Endothelial cell of umbilical vein (primary cell): Measurements from ENCODE around the gene PLA2G5. TPM values are rescaled to one million over a fixed set of nuclear protein-coding genes. Genes with fewer than 3 reads are reported as not detected.

ENCODE experiments used
- BruUV-seq: library from RNA; stranded (reverse); fragments of 400-500 nt; replicated peaks from 2 replicates; lab custom pipeline; 2021; lab: Mats Ljungman, UMichigan
- CTCF ChIA-PET: fragments of 300-600, 350-600 bp; sonication (Branson Sonifier 250); formaldehyde crosslinking; loops from one replicate; lab custom pipeline; 2021; ENCODE audit warnings: antibody characterized with exemption, inconsistent platforms; lab: Charles Lee
- POLR2A ChIA-PET: fragments of 300-600, 350-600 bp; sonication (Branson Sonifier 250); formaldehyde crosslinking; loops from one replicate; lab custom pipeline; 2021; ENCODE audit warnings: antibody characterized with exemption, inconsistent platforms; lab: Charles Lee
- DNase-seq: peaks from one replicate; pipeline ENCODE4 v3.0.0-alpha.2; 2011; ENCODE audit warnings: low read depth, low spot score
- FAIRE-seq: peaks from 2 replicates; lab custom pipeline; 2011; peaks lifted over from hg19 to GRCh38; lab: Jason Lieb, UNC
- H2AFZ ChIP-seq: 2 replicates; pipeline ENCODE4 v1.6.0; 2012; ENCODE audit warnings: low read depth, low read length, control low read depth, inconsistent platforms
- H3K27ac ChIP-seq: 2 replicates; pipeline ENCODE4 v1.5.1; 2011; ENCODE audit warnings: low read depth, mild to moderate bottlenecking, control low read depth, low read length, moderate library complexity; ENCODE audit not compliant: insufficient read depth
- H3K27me3 ChIP-seq, 2 experiments: 2 replicates each; pipeline versions ENCODE4 v1.6.0 to v1.6.1; 2011; ENCODE audit warnings: low read length in 2 of 2, mixed read lengths in 1 of 2; ENCODE audit not compliant: control insufficient read depth in 2 of 2, insufficient read depth in 2 of 2
- H3K36me3 ChIP-seq, 2 experiments: 2 replicates in 1 of 2; 3 replicates in 1 of 2; pipeline ENCODE4 v1.5.1; 2011; ENCODE audit warnings: low read length in 2 of 2, mild to moderate bottlenecking in 1 of 2, moderate library complexity in 1 of 2; ENCODE audit not compliant: control insufficient read depth in 2 of 2, insufficient read depth in 2 of 2; ENCODE audit errors: extremely low read depth in 1 of 2
- H3K4me1 ChIP-seq: 3 replicates; pipeline ENCODE4 v1.5.1; 2011; ENCODE audit warnings: mild to moderate bottlenecking, low read length; ENCODE audit not compliant: control insufficient read depth, insufficient read depth; ENCODE audit errors: extremely low read depth
- H3K4me2 ChIP-seq: 2 replicates; pipeline ENCODE4 v1.6.1; 2011; ENCODE audit warnings: low read length, control low read depth, mixed read lengths; ENCODE audit not compliant: insufficient read depth
- H3K4me3 ChIP-seq, 3 experiments: fragments of 200-600 bp in 1 of 3; sonication (generic), shearing (Covaris generic) in 1 of 3; replicated peaks in 1 of 3; 2 replicates each; pipeline ENCODE4 v1.5.1; 2011 to 2016; ENCODE audit warnings: control low read depth in 3 of 3, low read length in 3 of 3, mild to moderate bottlenecking in 2 of 3, inconsistent platforms in 1 of 3, low read depth in 1 of 3, moderate library complexity in 1 of 3; ENCODE audit not compliant: insufficient read depth in 1 of 3
- H3K79me2 ChIP-seq: 2 replicates; pipeline ENCODE4 v1.6.0; 2012; ENCODE audit warnings: low read length, inconsistent platforms; ENCODE audit not compliant: control insufficient read depth, insufficient read depth
- H3K9ac ChIP-seq: replicated peaks from 2 replicates; pipeline ENCODE3; 2011; ENCODE audit warnings: low read length, control low read depth; ENCODE audit not compliant: insufficient read depth; ENCODE audit errors: extremely low read depth
- H3K9me1 ChIP-seq: replicated peaks from 3 replicates; pipeline ENCODE4 v1.6.0; 2011; ENCODE audit warnings: mild to moderate bottlenecking, low read length; ENCODE audit not compliant: control insufficient read depth, insufficient read depth; ENCODE audit errors: extremely low read depth
- H3K9me3 ChIP-seq: replicated peaks from 2 replicates; pipeline ENCODE4 v1.5.1; 2012; ENCODE audit warnings: low read length, inconsistent platforms; ENCODE audit not compliant: control insufficient read depth, insufficient read depth
- H4K20me1 ChIP-seq: replicated peaks from 2 replicates; pipeline ENCODE3; 2011; ENCODE audit warnings: mild to moderate bottlenecking, low read length; ENCODE audit not compliant: control insufficient read depth, insufficient read depth; ENCODE audit errors: extremely low read depth
- EZH2 ChIP-seq: IDR thresholded peaks from 2 replicates; pipeline ENCODE4 v1.6.1; 2012; ENCODE audit warnings: borderline replicate concordance, low read depth, mild to moderate bottlenecking, moderate library complexity, low read length, inconsistent platforms; ENCODE audit not compliant: severe bottlenecking
- FOS ChIP-seq: IDR thresholded peaks from 2 replicates; pipeline ENCODE4 v1.6.1; 2011; ENCODE audit warnings: mild to moderate bottlenecking, low read length, moderate library complexity, borderline replicate concordance; ENCODE audit not compliant: insufficient read depth
- GATA2 ChIP-seq: IDR thresholded peaks from 2 replicates; pipeline ENCODE4 v1.7.0; 2011; ENCODE audit warnings: low read depth, mild to moderate bottlenecking, moderate library complexity, mixed read lengths, low read length; ENCODE audit not compliant: insufficient read length, insufficient read depth
- JUN ChIP-seq: IDR thresholded peaks from 2 replicates; pipeline ENCODE4 v1.6.1; 2011; ENCODE audit warnings: borderline replicate concordance, low read depth; ENCODE audit not compliant: insufficient read length, insufficient read depth
- MAX ChIP-seq: IDR thresholded peaks from 2 replicates; pipeline ENCODE4 v1.6.1; 2011; ENCODE audit not compliant: insufficient read depth, insufficient read length
- MYC ChIP-seq: IDR thresholded peaks from one replicate; pipeline ENCODE4 v1.6.1; 2011; ENCODE audit warnings: mild to moderate bottlenecking, low read depth, low read length
- POLR2A ChIP-seq: IDR thresholded peaks from 2 replicates; pipeline ENCODE4 v1.6.1; 2012; ENCODE audit warnings: low read depth, mild to moderate bottlenecking, control low read depth, low read length
- POLR2AphosphoS5 ChIP-seq: IDR thresholded peaks from 2 replicates; pipeline ENCODE4 v1.6.1; 2012; ENCODE audit warnings: low read depth, mild to moderate bottlenecking, control low read depth, low read length, moderate library complexity; ENCODE audit not compliant: insufficient read depth
- dilution Hi-C: fragments of 300-500 bp; cut with MboI; formaldehyde crosslinking; loops from one replicate; pipeline ENCODE4 v1.15.0; 2019; ENCODE audit warnings: low sequenced_read_pairs; ENCODE audit not compliant: extremely low pct_ligation_motif_present
- intact Hi-C: fragments of 100-400 bp; cut with micrococcal nuclease; formaldehyde crosslinking; loops from one replicate; pipeline ENCODE4 v1.10.0; 2022
- polyA plus RNA-seq, 4 experiments: library from polyadenylated mRNA; depleted of rRNA in 3 of 4; stranded (reverse) in 3 of 4; unstranded in 1 of 4; fragments of >200 nt; gene quantifications; 2 replicates each; pipeline versions ENCODE4 v1.2.1 to v1.2.3, GENCODE V29; 2011 to 2012; ENCODE audit warnings: missing spikeins in 1 of 4
- total RNA-seq: library from RNA; stranded (reverse); gene quantifications from 2 replicates; pipeline ENCODE4 v1.2.3, GENCODE V29; 2021
- TF ChIP-seq, protein P1 (sequence below), 2 donors: IDR thresholded peaks; 1 replicate in 1 of 2; 2 replicates in 1 of 2; pipeline ENCODE4 v1.5.1; 2011; ENCODE audit warnings: low read length in 2 of 2, mild to moderate bottlenecking in 2 of 2, moderate library complexity in 2 of 2, control low read depth in 1 of 2, inconsistent platforms in 1 of 2, low read depth in 1 of 2; ENCODE audit not compliant: insufficient read depth in 1 of 2; ENCODE audit errors: extremely low read depth in 1 of 2

Gene PLA2G5
- total and polyA plus RNA-seq, 2 donors (not counting 3 experiments of a cell fraction or from before 2014, with no cell fraction given) = 0.06 TPM; not detected in 1

- no TSS peak for BruUV-seq
- H3K27ac ChIP-seq = no peak overlapping the region
- no peak overlapping the region for H3K9ac ChIP-seq
- no peaks in the 10 kb centered on the region for H3K27me3 ChIP-seq
- DNase-seq = no peak
- TF ChIP-seq POLR2AphosphoS5 (no peak), EZH2 (no peak), FOS (no peak), JUN (no peak), GATA2 (no peak), MAX (no peak), MYC (no peak), POLR2A (no peak)
- TF ChIP-seq, protein P1, sequence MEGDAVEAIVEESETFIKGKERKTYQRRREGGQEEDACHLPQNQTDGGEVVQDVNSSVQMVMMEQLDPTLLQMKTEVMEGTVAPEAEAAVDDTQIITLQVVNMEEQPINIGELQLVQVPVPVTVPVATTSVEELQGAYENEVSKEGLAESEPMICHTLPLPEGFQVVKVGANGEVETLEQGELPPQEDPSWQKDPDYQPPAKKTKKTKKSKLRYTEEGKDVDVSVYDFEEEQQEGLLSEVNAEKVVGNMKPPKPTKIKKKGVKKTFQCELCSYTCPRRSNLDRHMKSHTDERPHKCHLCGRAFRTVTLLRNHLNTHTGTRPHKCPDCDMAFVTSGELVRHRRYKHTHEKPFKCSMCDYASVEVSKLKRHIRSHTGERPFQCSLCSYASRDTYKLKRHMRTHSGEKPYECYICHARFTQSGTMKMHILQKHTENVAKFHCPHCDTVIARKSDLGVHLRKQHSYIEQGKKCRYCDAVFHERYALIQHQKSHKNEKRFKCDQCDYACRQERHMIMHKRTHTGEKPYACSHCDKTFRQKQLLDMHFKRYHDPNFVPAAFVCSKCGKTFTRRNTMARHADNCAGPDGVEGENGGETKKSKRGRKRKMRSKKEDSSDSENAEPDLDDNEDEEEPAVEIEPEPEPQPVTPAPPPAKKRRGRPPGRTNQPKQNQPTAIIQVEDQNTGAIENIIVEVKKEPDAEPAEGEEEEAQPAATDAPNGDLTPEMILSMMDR (IDR thresholded peaks at IDR 0.05; ENCODE audit: extremely low read depth in 1 of 2, insufficient read depth in 1 of 2, low read depth in 1 of 2, low read length in 2 of 2) = no peak
- H3K4me1 ChIP-seq = no peaks in the 10 kb centered on the region
- H3K36me3 ChIP-seq = no peaks in the 10 kb centered on the region
- no peaks in the 10 kb centered on the region for H3K79me2 ChIP-seq
- no peak overlapping the region for H2AFZ ChIP-seq
- H4K20me1 ChIP-seq = no peaks in the 10 kb centered on the region
- intact Hi-C loops (no loop called here), dilution Hi-C loops (no loop called here)
- CTCF ChIA-PET = no interaction called here
- POLR2A ChIA-PET = no interaction called here
- no peaks in the 10 kb centered on the region for H3K9me3 ChIP-seq
- no peak overlapping the region for H3K4me2 ChIP-seq
- no peaks in the 10 kb centered on the region for H3K9me1 ChIP-seq
- FAIRE-seq = no peak
- no peak overlapping the region for H3K4me3 ChIP-seq
These were observed 2.8 kb downstream of the PLA2G5 start for GRCh38 chr1:20072771-20073170.
